ENCODE measurements around the gene CRELD2. TPM values are rescaled to one million over a fixed set of nuclear protein-coding genes. Genes with fewer than 3 reads are reported as not detected.

Gene CRELD2
- total RNA-seq, 1 donor: 21.3 TPM

DNA sequence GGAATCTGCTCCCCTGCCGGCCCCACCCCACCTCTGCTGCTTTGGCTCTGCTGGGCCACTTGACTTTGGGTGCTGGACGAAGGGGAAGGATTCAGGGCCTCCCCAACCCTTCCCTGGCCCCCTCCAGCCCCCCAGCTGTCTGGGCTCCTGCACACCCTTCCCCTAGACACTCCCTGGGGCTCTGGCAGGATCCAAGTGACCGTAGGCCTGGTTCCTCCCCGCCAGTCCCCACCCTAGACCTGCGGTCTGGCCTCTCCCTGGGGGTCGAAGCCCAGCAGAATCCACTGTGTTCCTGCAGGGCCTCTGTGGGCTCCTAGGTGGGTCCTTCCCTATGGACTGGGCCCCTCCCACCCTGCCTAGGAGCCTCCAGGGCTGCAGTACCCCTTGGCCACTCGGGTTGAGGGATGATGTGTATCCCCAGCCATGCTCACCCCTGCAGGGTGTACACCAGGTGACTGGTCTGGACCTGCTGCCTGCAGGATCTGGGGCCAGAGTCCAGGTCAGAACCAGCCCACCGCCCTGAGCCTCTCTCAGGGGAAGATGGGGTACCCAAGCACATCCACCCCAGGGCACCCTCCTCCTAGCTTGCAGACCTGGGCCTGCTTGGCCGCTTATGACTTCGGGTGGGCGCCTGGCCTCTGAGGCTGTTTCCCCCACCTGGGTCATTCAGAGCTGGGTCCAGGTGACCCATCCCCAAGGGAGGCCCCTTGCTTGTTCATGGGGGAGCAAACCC lies 47.8 kb downstream of the CRELD2 start:
- no peak for DNase-seq (ENCODE audit: low read depth in 2 of 3, low spot score in 2 of 3)

DNA sequence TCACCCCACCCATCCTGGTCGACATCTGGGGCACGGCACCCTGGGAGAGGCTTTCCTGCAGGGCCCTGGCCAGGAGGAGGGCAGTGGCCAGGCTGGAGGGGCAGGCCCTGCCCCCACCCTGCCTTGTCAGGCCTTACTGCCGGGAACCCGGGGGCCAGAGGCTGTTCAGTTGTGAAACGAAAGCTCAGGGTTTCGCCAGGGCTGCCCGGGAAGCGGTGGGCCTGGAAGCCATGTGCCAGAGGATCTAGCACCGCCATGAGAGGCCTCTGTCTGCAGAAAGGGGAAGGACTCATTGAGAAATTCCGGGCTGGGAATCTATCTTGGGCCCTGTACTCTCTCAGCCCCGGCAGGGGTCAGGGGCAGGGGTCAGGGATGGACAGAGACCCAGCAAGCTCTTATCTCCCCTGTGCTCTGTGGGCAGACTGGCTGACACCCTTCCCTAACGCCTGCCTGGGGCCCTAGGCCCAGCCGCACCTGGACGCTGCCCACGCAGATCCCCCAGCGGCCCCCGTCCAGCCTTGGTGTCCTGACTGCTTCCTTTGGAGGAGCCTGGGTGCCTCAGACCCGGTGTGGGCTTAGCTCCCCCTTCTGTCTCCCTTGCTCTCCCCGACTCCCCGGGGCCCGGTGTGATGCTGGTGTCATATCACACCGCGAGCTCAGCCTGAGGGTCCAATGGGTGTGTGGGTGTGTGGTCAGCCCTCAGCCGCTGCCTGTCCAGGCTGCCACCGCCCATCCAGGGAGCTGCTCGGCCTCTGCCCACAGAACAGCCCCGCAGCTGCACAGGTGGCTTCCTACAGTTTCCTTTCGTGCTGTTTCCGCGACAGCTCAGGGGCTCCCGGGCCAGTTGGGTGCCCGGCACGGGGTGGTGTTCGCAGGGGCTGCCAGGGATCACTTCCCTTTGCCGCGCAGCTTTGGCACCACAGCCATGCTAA lies 48.6 kb downstream of the CRELD2 start:
- DNase-seq (ENCODE audit: low read depth in 2 of 3, low spot score in 2 of 3): peak in 1 of 3 donors; percentile 60

DNA sequence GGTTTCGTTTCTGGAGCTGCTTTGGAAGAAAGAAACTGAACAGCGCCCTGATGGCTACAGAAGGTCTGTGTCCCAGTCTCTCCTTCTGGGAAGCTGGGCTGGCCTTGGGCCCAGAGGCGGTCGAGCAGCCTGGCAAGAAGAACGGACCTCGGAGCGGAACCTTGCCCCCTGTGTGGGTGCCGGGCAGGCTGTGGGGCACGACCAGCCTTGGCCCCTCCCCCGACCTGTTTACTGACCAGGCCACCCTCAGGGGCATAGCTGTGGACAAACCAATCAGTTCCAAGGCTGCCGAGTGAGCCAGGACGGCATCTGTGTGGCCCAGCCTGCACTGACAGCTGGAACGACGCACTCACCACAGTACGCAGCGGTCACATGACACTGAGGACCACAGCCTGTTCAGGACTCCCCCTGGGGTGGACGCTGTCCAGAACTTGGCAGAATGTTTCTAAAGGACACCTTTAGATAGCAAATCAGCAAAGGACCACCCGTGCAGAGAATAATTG lies 49.3 kb downstream of the CRELD2 start:
- DNase-seq (ENCODE audit: low read depth in 2 of 3, low spot score in 2 of 3): no peak

DNA sequence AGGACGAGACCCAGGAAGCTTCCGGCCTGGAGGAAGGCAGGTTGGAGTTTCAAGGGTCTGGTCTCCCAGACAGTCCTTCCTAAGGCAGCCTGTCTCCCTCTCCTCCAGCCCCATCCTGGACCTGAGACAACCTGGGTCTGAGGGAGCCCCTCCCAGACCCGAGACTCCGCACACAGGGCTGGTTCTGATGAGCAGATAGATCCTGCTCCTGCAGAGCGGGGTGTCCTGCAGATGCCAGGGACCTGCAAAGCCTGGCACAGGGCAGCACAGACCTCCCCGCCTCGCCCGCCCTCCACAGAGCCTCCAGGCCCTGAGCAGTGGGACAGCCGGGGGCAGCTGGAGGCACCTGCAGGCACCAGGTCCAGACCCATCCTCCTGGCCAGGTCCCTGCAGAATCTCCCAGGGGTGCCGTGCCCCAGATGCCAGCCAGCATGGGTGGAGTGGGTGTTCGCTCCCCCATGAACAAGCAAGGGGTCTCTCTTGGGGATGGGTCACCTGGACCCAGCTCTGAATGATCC lies 49.9 kb downstream of the CRELD2 start:
- DNase-seq (ENCODE audit: low read depth in 2 of 3, low spot score in 2 of 3): no peak

DNA sequence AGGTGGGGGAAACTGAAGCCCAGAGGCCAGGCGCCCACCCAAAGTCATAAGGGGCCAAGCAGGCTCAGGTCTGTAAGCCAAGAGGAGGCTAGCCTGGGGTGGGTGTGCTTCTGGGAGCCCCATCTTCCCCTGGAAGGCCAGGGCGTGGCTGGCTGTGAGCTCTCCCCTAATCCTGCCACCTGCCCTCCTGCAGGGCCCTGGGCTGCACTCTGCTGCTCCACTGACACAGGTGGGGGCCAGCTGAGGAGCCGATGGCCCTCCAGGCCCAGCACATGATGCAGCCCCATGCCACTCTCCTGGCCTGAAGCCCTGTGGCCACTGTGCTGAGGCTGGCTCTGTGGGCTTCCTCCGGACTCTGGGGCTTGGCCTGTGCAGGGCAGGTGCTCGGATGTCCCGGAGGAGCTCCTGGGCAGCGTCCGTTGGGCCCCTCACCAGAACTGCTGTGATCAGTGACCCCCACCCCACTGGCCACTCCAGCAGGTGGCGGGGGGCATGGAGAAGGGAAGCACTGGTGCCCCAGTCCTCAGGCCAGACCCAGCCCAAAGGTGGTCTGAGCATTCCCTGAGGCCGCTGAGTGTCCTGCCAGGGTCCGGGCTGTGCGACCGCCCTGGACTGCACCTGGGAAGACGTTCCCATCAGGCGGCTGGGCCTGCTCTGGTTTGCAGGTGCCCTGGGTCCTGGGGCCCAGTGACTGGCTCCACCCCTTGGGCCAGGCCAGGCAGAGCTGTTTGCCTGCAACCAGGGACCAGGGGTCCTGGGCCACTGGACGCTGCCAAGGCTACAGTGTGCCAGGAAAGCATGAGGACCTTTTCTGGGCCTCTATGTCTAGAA lies 50.6 kb downstream of the CRELD2 start:
- no peak for DNase-seq (ENCODE audit: low read depth in 2 of 3, low spot score in 2 of 3)

DNA sequence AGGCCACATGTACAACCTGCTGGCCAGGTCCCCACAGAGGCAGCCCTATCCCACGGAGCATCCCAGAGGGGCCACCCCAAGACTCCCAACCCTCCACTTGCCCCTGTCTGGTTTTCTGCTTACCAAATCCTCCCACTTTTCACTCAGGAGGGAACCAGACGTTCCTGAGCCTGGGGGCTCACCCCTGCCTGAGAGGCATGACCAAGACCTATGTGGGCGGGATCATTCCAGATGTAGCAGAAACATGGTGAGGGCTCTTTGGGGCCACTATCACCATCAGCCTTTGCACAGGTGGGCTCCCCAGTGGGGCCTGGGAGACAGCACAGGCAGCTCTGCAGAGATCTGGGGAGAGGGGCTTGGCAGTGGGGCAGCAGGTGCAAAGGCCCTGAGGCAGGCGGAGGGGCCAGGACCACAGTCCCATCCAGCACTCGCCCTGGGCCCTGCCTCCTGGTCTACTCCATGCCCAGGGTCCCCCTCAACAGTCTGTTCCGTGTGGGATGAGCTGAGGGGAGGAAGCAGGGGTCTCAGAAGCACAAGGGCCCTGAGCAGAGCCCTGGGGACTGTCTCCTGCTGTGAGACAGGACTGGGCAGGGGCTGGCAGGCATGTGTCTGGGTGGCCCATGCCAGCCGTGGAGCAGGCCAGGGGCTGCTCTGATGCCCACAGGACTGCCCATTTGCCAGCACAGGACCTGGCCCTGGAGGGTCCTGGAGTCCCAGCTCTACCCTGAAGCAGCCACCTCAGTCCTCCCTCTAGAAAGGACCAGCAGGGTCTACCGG lies 51.5 kb downstream of the CRELD2 start:
- no peak for DNase-seq (ENCODE audit: low read depth in 2 of 3, low spot score in 2 of 3)

DNA sequence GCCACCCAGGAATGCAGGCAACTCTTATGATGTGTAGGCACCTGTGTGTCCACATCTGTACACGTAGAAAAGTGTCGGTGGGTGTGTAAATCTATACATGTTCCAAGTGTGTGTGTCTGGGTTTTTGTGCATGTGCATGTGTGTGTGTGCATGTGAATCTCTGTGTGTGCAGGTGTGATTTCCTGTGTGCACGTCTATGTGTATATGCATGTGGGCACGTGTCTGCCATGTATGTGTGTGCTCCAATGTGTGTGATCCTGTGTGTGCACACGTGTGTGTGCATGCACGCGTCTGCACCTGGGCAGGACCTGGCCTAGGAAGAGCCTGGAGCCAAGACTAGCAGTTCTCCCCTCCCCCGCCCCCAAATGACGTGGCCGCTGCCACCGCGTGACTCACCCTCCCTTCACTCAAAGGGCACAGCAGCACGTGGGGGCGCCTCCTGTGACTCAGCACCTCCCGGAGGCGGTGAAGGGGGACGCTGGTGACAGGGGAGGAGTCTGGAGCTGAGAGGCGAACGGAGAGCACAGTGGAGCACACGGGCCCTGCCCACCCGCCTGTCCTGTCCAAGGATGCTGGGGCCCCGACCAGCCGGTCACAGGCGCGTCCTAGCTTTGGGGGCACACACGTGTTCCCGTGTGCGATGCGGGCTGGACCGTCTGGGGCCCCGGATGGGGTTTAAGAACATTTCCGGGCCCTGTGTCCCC lies 52.2 kb downstream of the CRELD2 start:
- peak; percentile 87 to 99 (median 99) for DNase-seq (ENCODE audit: low read depth in 2 of 3, low spot score in 2 of 3)

DNA sequence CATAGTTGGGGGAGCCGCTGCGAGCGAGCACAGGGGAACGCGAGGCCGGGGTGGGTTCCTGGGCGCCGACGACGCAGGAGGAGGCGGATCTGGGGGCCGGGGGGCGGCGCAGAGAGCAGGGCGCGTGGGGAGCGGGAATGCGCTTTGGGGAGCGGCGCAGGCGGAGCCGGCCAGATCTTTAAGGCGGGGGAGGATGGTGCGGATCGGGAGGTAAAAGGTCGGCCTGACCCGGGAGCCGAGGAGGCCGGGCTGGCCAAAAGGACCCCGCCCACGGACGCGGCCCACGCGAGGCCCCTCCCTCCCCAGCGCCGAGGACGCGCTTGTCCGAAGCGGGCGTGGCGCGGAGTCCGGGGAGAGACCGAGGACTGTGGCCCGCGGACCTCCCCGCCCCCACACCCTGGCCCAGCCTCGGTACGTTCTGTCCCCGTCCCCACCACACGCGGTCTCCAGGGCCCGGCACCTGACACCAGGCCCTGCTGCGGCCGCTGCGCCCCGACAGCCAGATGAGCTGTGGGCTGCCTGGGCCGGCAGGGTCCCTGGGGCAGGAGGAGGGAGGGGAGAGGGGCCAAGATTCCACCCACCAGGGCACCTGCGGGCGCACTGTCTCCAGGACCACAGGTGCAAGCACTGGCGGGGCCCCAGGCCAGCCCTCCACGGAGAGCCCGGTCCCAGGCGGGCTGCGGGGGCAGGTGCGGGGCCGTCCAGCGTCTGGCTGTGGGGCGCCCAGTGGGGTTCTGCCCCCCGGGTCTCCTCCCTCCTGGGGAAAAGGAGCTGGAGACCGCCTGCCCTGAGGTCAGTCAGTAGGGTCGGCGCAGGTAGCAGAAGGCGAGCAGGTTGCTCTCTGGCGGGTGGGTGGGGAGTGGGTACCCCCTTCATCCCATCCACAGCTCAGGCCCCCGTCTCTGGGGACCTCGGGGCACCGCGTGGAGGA lies 53.1 kb downstream of the CRELD2 start:
- peak in 1 of 3 donors; percentile 39 for DNase-seq (ENCODE audit: low read depth in 2 of 3, low spot score in 2 of 3)

DNA sequence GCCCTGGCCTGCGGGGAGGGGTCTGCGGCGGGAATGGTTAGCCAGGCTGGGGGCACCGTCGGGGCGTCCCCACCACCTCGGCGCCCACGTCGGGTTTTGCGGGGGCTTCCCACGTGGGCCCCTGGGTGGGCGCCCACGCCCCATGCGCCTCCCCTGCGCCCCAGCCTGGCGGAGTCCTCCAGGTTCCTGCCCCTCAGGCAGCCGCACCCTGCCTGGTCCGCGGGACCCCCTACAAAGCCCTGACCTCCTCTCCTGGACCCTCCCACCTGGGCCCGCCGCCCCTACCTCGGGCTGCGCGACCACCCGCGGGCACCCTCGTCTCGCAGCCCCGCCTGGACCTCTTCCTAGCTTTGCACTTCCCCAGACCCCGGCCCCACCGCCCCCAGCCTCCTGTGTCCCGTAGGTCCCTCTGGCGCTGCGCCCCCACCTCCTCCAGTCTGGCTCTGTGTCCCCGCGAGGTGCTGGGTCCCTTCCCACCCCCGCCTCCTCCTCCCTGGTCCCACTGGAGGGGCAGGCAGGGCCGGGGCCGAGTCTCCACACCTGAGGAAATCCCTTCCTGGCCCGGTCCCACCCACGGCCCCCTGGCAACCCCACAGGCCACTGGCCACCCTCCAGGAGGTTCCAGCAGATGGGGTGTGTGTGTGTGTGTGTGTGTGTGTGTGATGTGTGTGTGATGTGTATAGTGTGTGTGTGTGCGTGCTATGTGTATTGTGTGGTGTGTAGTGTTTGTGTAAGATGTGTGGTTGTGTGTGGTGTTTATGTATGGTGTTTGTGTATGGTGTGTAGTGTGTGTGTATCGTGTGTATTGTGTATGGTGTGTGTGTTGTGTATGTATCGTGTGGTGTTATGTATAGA lies 54.0 kb downstream of the CRELD2 start:
- no peak for DNase-seq (ENCODE audit: low read depth in 2 of 3, low spot score in 2 of 3)

DNA sequence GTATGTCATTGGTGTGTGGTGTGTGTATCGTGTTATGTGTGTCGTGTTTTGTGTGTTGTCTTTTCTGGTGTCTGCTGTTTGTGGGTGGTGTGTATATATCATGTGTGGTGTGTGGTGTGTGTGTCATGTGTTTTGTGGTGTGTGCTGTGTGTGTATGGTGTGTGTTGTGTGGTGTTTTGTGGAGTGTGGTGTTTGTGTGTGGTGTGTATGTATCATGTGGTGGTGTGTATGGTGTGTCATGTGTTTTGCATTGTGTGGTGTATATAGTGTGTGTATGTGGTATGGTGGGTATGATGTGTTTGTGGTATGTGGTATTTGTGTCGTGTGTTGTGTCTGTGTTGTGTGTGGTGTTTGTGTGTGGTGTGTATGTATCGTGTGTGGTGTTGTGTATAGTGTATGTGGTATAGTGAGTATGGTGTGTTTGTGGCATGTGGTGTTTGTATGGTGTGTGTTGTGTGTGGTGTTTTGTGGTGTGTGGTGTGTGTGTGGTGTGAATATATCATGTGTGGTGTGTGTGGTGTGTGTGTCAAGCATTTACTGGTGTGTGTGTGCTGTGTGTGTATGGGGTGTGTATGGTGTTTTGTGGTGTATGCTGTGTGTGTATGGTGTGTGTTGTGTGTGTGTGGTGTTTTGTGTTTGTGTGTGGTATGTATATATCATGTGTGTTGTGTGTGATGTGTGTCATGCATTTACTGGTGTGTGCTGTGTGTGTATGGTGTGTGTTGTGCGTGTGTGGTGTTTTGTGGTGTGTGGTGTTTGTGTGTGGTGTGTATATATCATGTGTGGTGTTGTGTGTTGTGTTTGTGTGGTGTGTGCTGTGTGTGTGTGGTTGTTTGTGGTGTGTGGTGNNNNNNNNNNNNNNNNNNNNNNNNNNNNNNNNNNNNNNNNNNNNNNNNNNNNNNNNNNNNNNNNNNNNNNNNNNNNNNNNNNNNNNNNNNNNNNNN lies 54.9 kb downstream of the CRELD2 start:
- no peak for DNase-seq (ENCODE audit: low read depth in 2 of 3, low spot score in 2 of 3)

DNA sequence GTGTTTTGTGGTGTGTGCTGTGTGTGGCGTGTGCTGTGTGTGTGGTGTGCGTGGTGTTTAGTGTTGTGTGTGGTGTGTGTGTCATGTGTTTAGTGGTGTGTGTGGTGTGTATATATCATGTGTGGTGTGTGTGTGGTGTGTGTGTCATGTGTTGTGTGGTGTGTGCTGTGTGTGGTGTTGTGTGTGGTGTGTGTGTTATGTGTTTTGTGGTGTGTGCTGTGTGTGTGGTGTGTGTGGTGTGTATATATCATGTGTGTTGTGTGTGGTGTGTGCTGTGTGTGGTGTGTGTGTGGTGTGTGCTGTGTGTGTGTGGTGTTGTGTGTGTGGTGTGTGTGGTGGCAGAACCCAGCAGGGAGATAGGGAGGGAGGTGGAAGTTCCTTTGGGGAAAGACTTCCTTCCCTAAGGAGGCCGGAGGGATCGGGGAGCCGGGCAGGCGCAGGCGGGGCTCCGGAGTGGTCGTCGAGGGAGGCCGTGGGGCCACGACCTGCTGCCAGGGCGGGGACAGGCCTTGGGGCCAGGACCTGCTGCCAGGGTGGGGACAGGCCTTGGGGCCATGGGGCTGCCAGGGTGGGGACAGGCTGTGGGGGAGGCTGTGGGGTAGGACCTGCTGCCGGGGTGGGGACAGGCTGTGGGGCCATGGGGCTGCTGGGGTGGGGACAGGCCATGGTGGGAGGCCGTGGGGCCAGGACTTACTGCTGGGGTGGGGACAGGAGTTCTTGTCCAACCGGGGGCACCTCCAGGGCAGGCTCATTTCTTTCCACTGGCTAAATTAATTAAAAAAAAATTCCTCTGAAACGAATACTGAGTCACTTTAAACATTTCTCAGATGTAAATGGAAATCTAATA lies 57.3 kb downstream of the CRELD2 start:
- no peak for DNase-seq (ENCODE audit: low read depth in 2 of 3, low spot score in 2 of 3)

DNA sequence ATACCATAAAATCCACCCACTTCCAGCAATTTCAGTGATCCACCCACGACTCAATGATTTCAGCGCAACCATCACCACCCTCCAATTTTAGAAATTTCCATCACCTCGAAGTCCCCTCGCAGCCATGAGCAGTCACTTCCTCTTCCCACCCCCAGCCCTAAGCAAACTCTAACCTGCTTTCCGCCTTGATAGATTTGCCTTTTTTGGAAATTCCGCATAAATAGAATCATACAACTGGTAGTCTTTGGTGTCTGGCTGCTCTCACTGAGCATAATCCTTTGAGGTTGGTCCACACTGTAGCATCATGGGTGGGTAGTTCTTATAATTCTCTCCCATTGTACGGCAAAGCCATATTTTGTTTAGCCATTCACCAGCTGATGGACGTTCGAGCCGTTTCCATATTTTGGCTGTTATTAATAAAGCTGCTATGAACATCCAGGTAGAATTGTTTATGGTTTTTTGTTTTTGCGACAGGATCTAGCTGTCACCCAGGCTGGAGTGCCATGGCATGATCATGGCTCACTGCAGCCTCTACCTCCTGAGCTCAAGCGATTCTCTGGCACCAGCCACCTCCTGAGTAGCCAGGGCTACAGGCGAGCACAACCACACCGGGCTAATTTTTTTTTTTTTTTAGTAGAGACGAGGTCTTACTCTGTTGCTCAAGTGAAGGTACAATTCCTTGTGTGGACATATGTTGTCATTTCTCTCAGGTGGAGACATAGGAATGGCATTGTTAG lies 58.2 kb downstream of the CRELD2 start:
- DNase-seq (ENCODE audit: low read depth in 2 of 3, low spot score in 2 of 3): peak in 1 of 3 donors; percentile 43

Measured in hematopoietic multipotent progenitor cell (in vitro differentiated cells).